Activated CD8-positive, alpha-beta memory T cell treated with anti-CD3 and anti-CD28 coated beads, Interleukin-2, amount 50 U/mL, for 48 hours (primary cell): ENCODE measurements around the gene KBTBD3.
A peak's percentile ranks its signal among the peaks of the same experiment; 100 is the strongest.

Source experiments
- DNase-seq: peaks from one replicate; pipeline ENCODE4 v3.0.0-alpha.2; 2020

KBTBD3 gene

GRCh38 chr11:106076919-106077608 lies at the start of gene KBTBD3:
Gene KBTBD3, minus strand, starts transcription at chr11:106077347. Its CDS starts 18,250 bp downstream, at chr11:106059097.
- DNase-seq, result peak; percentile 94

- no peak for DNase-seq
Observed at GRCh38 chr11:106121570-106122320, 44.6 kb upstream of the KBTBD3 start.

GRCh38 chr11:106105986-106106385 lies 28.8 kb upstream of the KBTBD3 start:
- DNase-seq, result no peak

- DNase-seq, result no peak
Observed at GRCh38 chr11:106101819-106102218, 24.7 kb upstream of the KBTBD3 start.

- DNase-seq, result no peak
Observed at GRCh38 chr11:106101370-106101769, 24.2 kb upstream of the KBTBD3 start.

- no peak for DNase-seq
Observed at GRCh38 chr11:106098893-106099553, 21.9 kb upstream of the KBTBD3 start.

- DNase-seq, result no peak
Observed at GRCh38 chr11:106092446-106092845, 15.3 kb upstream of the KBTBD3 start.

- no peak for DNase-seq
Observed at GRCh38 chr11:106091480-106092123, 14.5 kb upstream of the KBTBD3 start.

GRCh38 chr11:106088896-106089295 lies 11.7 kb upstream of the KBTBD3 start:
- DNase-seq, result no peak

GRCh38 chr11:106087815-106088435 lies 10.8 kb upstream of the KBTBD3 start:
- DNase-seq, result peak; percentile 57

- no peak for DNase-seq
Observed at GRCh38 chr11:106086850-106087249, 9.7 kb upstream of the KBTBD3 start.

- no peak for DNase-seq
Observed at GRCh38 chr11:106086135-106086534, 9.0 kb upstream of the KBTBD3 start.

GRCh38 chr11:106082096-106082495 lies 4.9 kb upstream of the KBTBD3 start:
- no peak for DNase-seq

GRCh38 chr11:106077609-106078455 lies 685 bp upstream of the KBTBD3 start, which contains the start of gene AASDHPPT:
Gene AASDHPPT, plus strand, starts transcription at chr11:106077662. Its CDS starts 49 bp downstream, at chr11:106077711.
- DNase-seq, result no peak

- no peak for DNase-seq
Observed at GRCh38 chr11:106076171-106076918, 802 bp downstream of the KBTBD3 start.

- no peak for DNase-seq
Observed at GRCh38 chr11:106072804-106073203, 4.3 kb downstream of the KBTBD3 start.

GRCh38 chr11:106070606-106071005 lies 6.5 kb downstream of the KBTBD3 start:
- no peak for DNase-seq

GRCh38 chr11:106063009-106063408 lies 14.1 kb downstream of the KBTBD3 start:
- DNase-seq, result no peak

- DNase-seq, result no peak
Observed at GRCh38 chr11:106061954-106062949, 14.9 kb downstream of the KBTBD3 start.
